ENCODE results near the gene MAT1A. TPM values are rescaled to one million over a fixed set of nuclear protein-coding genes. Genes with fewer than 3 reads are reported as not detected.
"Not testable (repeated sequence)": the region's sequence is repeated elsewhere in the genome, so short reads cannot be mapped to it uniquely, and the experiment has no call there.

MAT1A gene
- total and polyA plus RNA-seq, 5 experiments from 2014 or later: not detected

- POLR2A ChIA-PET: interaction anchor here (0.8 to 3.1 kb wide), 3 partner anchors 18 to 79 kb away, joined by 3 to 28 read pairs (median 4); partner anchors contain the start of gene ANXA11
- H3K27ac Mint-ChIP-seq, DNase-seq, H3K4me1 Mint-ChIP-seq, H3K4me3 Mint-ChIP-seq, H3K36me3 Mint-ChIP-seq, H3K9me3 Mint-ChIP-seq, ATAC-seq: not testable (repeated sequence)
- H3K27me3 Mint-ChIP-seq: peaks cover 0 to 26% (median 6%) of the 10 kb centered on the region in 5 donors
Observed at GRCh38 chr10:80223031-80223419, 66.4 kb downstream of the MAT1A start.

Other genes with a start within 250 kb of the MAT1A start
- 10 to 100 TPM; 12.8 to 13.0 TPM for gene TMEM254, start 211.0 kb downstream of the MAT1A start, total RNA-seq
- 10 to 100 TPM; 25.7 to 40.2 (median 31.1) TPM for gene TMEM254, start 211.0 kb downstream of the MAT1A start, polyA plus RNA-seq
- not detected for gene PLAC9, start 156.9 kb downstream of the MAT1A start, total RNA-seq
- gene PLAC9, start 156.9 kb downstream of the MAT1A start, polyA plus RNA-seq: under 1 TPM in 1 of 3 donors, not detected in 2; 0.32 TPM
- 100 to 1,000 TPM; 199 to 225 TPM for gene ANXA11, start 84.1 kb downstream of the MAT1A start, total RNA-seq
- gene ANXA11, start 84.1 kb downstream of the MAT1A start, polyA plus RNA-seq: 100 to 1,000 TPM; 199 to 294 (median 265) TPM
- gene DYDC1, start 67.1 kb upstream of the MAT1A start, total RNA-seq: not detected
- not detected for gene DYDC1, start 67.1 kb upstream of the MAT1A start, polyA plus RNA-seq
- gene DYDC2, start 67.1 kb upstream of the MAT1A start, total RNA-seq: not detected
- not detected for gene DYDC2, start 67.1 kb upstream of the MAT1A start, polyA plus RNA-seq
- 10 to 100 TPM; 10.2 to 11.6 TPM for gene PRXL2A, start 118.9 kb upstream of the MAT1A start, total RNA-seq
- gene PRXL2A, start 118.9 kb upstream of the MAT1A start, polyA plus RNA-seq: 10 to 100 TPM; 13.8 to 21.3 (median 16.1) TPM
- gene TSPAN14, start 164.7 kb upstream of the MAT1A start, total RNA-seq: 100 to 1,000 TPM; 163 to 165 TPM
- 100 to 1,000 TPM; 152 to 293 (median 155) TPM for gene TSPAN14, start 164.7 kb upstream of the MAT1A start, polyA plus RNA-seq
- under 1 TPM; 0.11 to 0.36 TPM for gene SH2D4B, start 248.2 kb upstream of the MAT1A start, total RNA-seq
- not detected for gene SH2D4B, start 248.2 kb upstream of the MAT1A start, polyA plus RNA-seq